Karpas-422 (cell line): ENCODE results near the gene CILP2. TPM values are rescaled to one million over a fixed set of nuclear protein-coding genes. Genes with fewer than 3 reads are reported as not detected.

Experiments
- DNase-seq: peaks from one replicate; pipeline ENCODE4 v3.0.0-alpha.2; 2015
- H2AFZ ChIP-seq: fragments of 200-600 bp; sonication (generic); 2 replicates; pipeline ENCODE4 v1.6.1; 2014; ENCODE audit warnings: antibody characterized with exemption, low read length, mixed read lengths
- H3K27ac ChIP-seq: fragments of 200-600 bp; sonication (generic); 2 replicates; pipeline ENCODE4 v1.5.1; 2014; ENCODE audit warnings: mild to moderate bottlenecking, low read length, moderate library complexity
- H3K27me3 ChIP-seq: fragments of 200-600 bp; sonication (generic); 2 replicates; pipeline ENCODE4 v1.6.1; 2014; ENCODE audit warnings: low read length, mixed read lengths
- H3K36me3 ChIP-seq: fragments of 200-600 bp; sonication (generic); 2 replicates; pipeline ENCODE4 v1.6.1; 2014; ENCODE audit warnings: low read length, mixed read lengths; ENCODE audit not compliant: insufficient read depth
- H3K4me1 ChIP-seq: fragments of 200-600 bp; sonication (generic); 2 replicates; pipeline ENCODE4 v1.6.1; 2014; ENCODE audit warnings: mild to moderate bottlenecking, low read length, mixed read lengths
- H3K4me2 ChIP-seq: fragments of 200-600 bp; sonication (generic); 2 replicates; pipeline ENCODE4 v1.6.1; 2014; ENCODE audit warnings: low read length, low read depth, mild to moderate bottlenecking; ENCODE audit not compliant: poor library complexity, severe bottlenecking
- H3K4me3 ChIP-seq: fragments of 200-600 bp; sonication (generic); 2 replicates; pipeline ENCODE4 v1.5.1; 2014; ENCODE audit warnings: mild to moderate bottlenecking, antibody characterized with exemption, low read length, mixed read lengths
- H3K79me2 ChIP-seq: fragments of 200-600 bp; sonication (generic); 2 replicates; pipeline ENCODE4 v1.6.1; 2014; ENCODE audit warnings: mild to moderate bottlenecking, low read length, mixed read lengths
- H3K9ac ChIP-seq: fragments of 200-600 bp; sonication (generic); 2 replicates; pipeline ENCODE4 v1.6.0; 2014; ENCODE audit warnings: low read length
- H3K9me2 ChIP-seq: fragments of 200-600 bp; sonication (generic), shearing (Covaris generic); replicated peaks from 2 replicates; pipeline ENCODE4 v1.6.0; 2014; ENCODE audit warnings: mild to moderate bottlenecking, low read length, moderate library complexity; ENCODE audit not compliant: insufficient read depth
- H3K9me3 ChIP-seq: fragments of 300-700, 200-600 bp; sonication (generic); 2 replicates; pipeline ENCODE4 v1.6.1; 2014; ENCODE audit warnings: low read length, mixed read lengths
- H4K20me1 ChIP-seq: fragments of 200-600 bp; sonication (generic); 2 replicates; pipeline ENCODE4 v1.6.1; 2014; ENCODE audit warnings: mild to moderate bottlenecking, antibody characterized with exemption, low read length, low read depth; ENCODE audit not compliant: insufficient read depth
- total RNA-seq: library from RNA; depleted of rRNA; stranded (reverse); fragments of >200 nt; shearing (Covaris generic); gene quantifications from 2 replicates; pipeline ENCODE4 v1.2.3, GENCODE V29; 2014; ENCODE audit warnings: low replicate concordance

Gene CILP2
- total RNA-seq, 1 experiment from 2014 or later = 0.15 TPM

DNA sequence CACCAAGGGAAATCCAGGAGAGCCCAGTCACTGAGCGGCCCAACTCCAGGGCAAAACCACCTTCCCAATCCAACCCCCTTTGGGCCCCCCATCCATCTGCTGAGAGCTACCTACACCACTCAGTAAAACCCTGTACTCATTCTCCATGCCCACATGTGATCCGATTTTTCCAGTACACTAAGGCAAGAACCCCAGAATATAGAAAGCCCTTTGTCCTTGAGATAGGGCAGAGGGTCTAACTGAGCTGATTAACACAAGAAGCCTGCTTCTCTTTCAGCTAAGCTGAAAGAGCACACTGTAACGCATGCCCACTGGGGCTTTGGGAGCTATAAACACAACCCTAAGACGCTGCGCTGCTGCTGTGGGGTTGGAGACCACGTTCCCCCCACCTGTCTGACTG lies 44.4 kb downstream of the CILP2 start:
- Histone ChIP-seq H3K4me1 (no peaks in the 10 kb centered on the region), H3K36me3 (no peaks in the 10 kb centered on the region), H4K20me1 (no peaks in the 10 kb centered on the region), H3K4me2 (no peak overlapping the region), H3K27me3 (no peaks in the 10 kb centered on the region), H3K4me3 (no peak overlapping the region), H3K9me3 (no peaks in the 10 kb centered on the region), H2AFZ (no peak overlapping the region), H3K79me2 (no peaks in the 10 kb centered on the region), H3K27ac (no peak overlapping the region), H3K9me2 (no peaks in the 10 kb centered on the region), H3K9ac (no peak overlapping the region)
- no peak for DNase-seq

DNA sequence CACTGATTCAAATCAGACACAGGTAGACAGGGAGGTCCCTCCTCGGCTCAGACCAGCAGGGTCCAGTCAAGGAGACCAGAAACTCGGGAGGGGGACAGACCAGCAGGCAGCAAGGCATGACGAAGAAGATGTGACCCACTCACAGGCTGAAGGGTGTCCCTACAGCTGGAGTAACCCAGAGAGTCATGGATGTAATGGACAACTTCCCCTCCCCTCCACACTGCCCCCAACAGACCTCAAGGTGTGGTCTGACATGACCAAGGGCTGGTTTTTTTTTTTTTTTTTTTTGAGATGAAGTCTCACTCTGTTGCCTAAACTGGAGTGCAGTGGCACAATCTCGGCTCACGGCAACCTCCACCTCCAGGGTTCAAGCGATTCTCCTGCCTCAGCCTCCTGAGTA lies 46.3 kb downstream of the CILP2 start:
- no peak for DNase-seq
- Histone ChIP-seq H3K9me3 (no peaks in the 10 kb centered on the region), H4K20me1 (no peaks in the 10 kb centered on the region), H3K9ac (no peak overlapping the region), H2AFZ (no peak overlapping the region), H3K9me2 (no peaks in the 10 kb centered on the region), H3K27ac (no peak overlapping the region), H3K27me3 (no peaks in the 10 kb centered on the region), H3K4me2 (no peak overlapping the region), H3K36me3 (no peaks in the 10 kb centered on the region), H3K4me3 (no peak overlapping the region), H3K79me2 (no peaks in the 10 kb centered on the region), H3K4me1 (no peaks in the 10 kb centered on the region)

DNA sequence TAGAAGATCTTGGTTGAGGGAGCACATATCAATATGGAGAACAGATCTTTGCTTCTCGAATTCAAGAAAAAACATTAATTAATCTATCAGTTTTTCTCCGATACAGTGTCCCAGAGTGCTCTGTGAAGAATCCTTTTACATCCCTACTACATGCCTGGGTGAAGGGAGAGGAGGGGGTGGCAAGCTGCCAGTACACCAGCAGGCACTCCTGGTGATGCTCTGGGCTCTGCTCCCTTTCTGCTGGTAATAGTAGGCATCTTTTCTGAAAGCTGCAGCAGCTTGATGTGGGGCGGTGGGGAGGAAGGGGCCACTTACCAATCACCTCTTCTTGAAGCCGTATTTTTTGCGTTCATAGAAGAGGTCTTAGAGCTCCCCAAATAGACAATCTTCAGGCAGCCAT lies 49.7 kb downstream of the CILP2 start:
- Histone ChIP-seq H3K4me2 (no peak overlapping the region), H3K9me3 (no peaks in the 10 kb centered on the region), H3K36me3 (no peaks in the 10 kb centered on the region), H3K9ac (no peak overlapping the region), H3K27ac (no peak overlapping the region), H3K9me2 (no peaks in the 10 kb centered on the region), H2AFZ (no peak overlapping the region), H4K20me1 (no peaks in the 10 kb centered on the region), H3K79me2 (no peaks in the 10 kb centered on the region), H3K4me1 (peaks cover 3% of the 10 kb centered on the region; the same call in 1 of the 2 replicates), H3K4me3 (no peak overlapping the region), H3K27me3 (no peaks in the 10 kb centered on the region)
- no peak for DNase-seq

DNA sequence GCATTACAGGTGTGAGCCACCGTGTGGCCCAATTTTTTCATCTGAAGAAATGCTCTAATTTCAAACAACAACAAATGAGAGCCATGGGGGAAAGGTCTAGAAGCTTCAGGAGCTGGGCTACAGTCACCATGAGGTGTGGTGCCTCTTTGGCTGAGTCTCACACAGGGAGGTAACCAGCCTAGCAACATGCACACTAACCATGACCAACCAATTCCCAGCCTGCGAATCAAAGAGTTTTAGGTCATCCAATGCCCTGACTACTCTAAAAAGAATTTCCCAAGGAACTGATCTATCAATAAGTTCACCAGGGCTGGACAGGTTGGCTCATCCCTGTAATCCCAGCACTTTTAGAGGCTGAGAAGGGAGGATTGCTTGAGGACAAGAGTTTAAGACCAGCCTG lies 50.5 kb downstream of the CILP2 start:
- no peak overlapping the region for H3K4me2 ChIP-seq
- no peaks in the 10 kb centered on the region for H3K36me3 ChIP-seq
- H3K27me3 ChIP-seq = no peaks in the 10 kb centered on the region
- no peaks in the 10 kb centered on the region for H3K9me2 ChIP-seq
- DNase-seq = no peak
- H3K9ac ChIP-seq = no peak overlapping the region
- H3K9me3 ChIP-seq = no peaks in the 10 kb centered on the region
- no peak overlapping the region for H3K4me3 ChIP-seq
- no peaks in the 10 kb centered on the region for H3K79me2 ChIP-seq
- peaks cover 3% of the 10 kb centered on the region; the same call in 1 of the 2 replicates for H3K4me1 ChIP-seq
- H4K20me1 ChIP-seq = no peaks in the 10 kb centered on the region
- H3K27ac ChIP-seq = no peak overlapping the region
- no peak overlapping the region for H2AFZ ChIP-seq

DNA sequence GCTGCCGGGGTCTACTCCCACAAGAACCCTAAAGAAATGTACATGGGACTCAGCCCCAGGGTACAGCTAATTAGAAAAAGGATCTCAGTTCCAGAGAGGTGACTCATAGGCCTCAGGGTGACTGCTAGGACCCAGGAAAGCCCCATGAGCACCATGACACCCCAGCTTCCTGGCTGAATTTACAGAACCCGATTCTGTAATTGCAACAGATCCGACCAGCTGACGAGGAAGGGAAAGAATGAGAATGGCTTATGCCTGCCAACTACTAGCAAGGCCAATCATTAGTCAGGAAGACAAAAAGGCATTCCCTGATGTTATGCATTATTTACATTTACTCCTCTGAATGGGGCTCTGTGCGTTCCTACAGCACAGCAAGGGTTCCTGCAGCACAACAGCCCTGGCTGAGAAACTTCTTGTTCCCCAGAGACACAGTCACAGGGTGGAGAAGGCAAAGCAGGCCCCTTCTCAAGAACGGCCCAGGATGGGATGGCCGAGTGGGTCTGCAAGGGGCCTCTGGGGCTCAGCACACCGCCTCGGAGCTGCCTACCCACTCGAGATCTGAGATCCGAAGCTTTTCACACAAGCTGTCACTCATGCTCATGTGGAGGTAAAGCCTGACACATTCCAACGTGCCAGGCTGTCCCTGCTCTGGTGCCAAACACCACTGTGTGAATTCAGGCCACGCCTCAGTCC lies 53.2 kb downstream of the CILP2 start:
- Histone ChIP-seq H3K9ac (no peak overlapping the region), H3K27me3 (no peaks in the 10 kb centered on the region), H3K27ac (no peak overlapping the region), H2AFZ (no peak overlapping the region), H3K4me2 (no peak overlapping the region), H3K4me3 (no peak overlapping the region), H3K9me3 (no peaks in the 10 kb centered on the region), H3K79me2 (no peaks in the 10 kb centered on the region), H3K4me1 (peaks cover 3% of the 10 kb centered on the region; the same call in 1 of the 2 replicates), H3K36me3 (no peaks in the 10 kb centered on the region), H3K9me2 (no peaks in the 10 kb centered on the region), H4K20me1 (no peaks in the 10 kb centered on the region)
- no peak for DNase-seq

DNA sequence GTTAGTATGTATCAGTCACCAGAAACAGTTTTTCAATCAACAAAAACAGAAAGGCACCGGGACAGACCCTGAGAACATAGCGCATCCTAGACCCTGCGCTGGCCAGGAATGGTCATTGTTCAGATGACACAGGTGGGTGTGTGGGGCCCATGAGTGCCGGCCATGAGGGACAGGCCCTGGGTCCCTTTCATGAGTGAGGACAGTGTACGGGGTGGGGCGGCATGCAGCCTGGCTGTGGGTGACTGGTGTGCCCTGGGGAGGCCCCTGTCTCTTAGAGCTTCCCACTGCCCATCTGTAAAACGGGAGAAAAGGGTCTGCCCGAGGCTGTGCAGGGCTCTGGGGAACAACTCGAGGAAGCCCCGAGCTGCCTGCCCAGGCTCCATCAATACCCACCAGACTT lies 54.6 kb downstream of the CILP2 start:
- Histone ChIP-seq H3K4me3 (no peak overlapping the region), H3K4me2 (no peak overlapping the region), H2AFZ (no peak overlapping the region), H3K36me3 (no peaks in the 10 kb centered on the region), H4K20me1 (no peaks in the 10 kb centered on the region), H3K79me2 (no peaks in the 10 kb centered on the region), H3K4me1 (peaks cover 6% of the 10 kb centered on the region), H3K9me2 (no peaks in the 10 kb centered on the region), H3K9ac (no peak overlapping the region), H3K27me3 (no peaks in the 10 kb centered on the region; the same call in 1 of the 2 replicates), H3K9me3 (no peaks in the 10 kb centered on the region), H3K27ac (no peak overlapping the region)
- no peak for DNase-seq

DNA sequence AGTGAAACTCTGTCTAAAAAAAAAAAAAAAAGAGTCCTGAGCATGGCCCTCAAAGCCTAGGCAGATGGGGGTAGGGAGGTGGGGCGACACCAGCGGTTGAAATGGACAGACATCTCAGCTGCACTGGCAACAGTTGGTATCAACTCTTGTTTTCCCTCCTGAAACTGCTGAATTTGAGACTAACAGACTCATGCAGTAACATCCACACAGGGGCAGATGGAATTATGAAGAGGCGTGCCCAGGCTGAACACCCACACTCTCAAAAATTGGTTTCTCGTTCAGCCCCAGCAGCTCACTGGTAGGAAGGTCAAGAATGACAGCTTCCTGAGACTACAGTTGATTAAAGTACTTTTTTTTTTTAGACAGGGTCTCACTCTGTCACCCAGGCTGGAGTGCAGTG lies 56.3 kb downstream of the CILP2 start:
- Histone ChIP-seq H3K36me3 (no peaks in the 10 kb centered on the region), H3K79me2 (no peaks in the 10 kb centered on the region), H4K20me1 (no peaks in the 10 kb centered on the region), H2AFZ (no peak overlapping the region), H3K9me2 (no peaks in the 10 kb centered on the region), H3K4me3 (no peak overlapping the region), H3K9ac (no peak overlapping the region), H3K9me3 (no peaks in the 10 kb centered on the region), H3K4me2 (no peak overlapping the region), H3K27me3 (no peaks in the 10 kb centered on the region; the same call in 1 of the 2 replicates), H3K27ac (no peak overlapping the region), H3K4me1 (peaks cover 9% of the 10 kb centered on the region)
- DNase-seq = no peak

DNA sequence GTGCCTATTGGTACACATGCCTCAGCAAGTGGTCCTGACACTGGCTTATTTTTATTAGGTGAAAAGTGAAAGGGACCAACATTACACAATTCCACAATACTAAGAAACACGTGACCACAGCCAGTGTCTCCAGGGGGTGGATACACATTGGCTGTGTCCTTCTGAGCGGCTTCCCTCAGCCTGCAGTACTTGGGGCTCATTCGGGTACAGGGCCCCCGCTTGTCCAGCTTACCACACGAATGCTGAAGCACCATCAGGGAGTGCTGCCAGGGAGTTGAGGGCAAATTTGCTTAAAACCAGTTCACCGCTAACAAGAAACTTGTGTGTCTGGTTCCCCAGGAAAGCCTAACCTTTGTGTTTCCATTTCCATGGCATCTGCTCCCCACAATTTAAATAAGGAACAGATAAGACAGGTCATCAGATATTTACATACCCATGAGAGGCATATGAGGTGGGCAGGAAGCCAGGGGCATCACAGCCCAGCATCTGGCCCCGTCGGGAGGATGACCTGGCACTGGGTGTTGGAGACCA lies 57.2 kb downstream of the CILP2 start:
- H3K4me1 ChIP-seq = peaks cover 9% of the 10 kb centered on the region
- no peaks in the 10 kb centered on the region for H3K9me3 ChIP-seq
- no peaks in the 10 kb centered on the region for H3K9me2 ChIP-seq
- H3K27me3 ChIP-seq = no peaks in the 10 kb centered on the region; the same call in 1 of the 2 replicates
- no peaks in the 10 kb centered on the region for H3K36me3 ChIP-seq
- no peak overlapping the region for H3K9ac ChIP-seq
- no peak for DNase-seq
- H3K4me3 ChIP-seq = no peak overlapping the region
- no peak overlapping the region for H2AFZ ChIP-seq
- no peaks in the 10 kb centered on the region for H3K79me2 ChIP-seq
- no peaks in the 10 kb centered on the region for H4K20me1 ChIP-seq
- no peak overlapping the region for H3K4me2 ChIP-seq
- H3K27ac ChIP-seq = no peak overlapping the region
